ENCODE measurements around the gene ITIH6.

Gene ITIH6

GRCh38 chrX:54710920-54711319 lies 87.1 kb downstream of the ITIH6 start:
- DNase-seq (ENCODE audit: low spot score): no peak

DNA sequence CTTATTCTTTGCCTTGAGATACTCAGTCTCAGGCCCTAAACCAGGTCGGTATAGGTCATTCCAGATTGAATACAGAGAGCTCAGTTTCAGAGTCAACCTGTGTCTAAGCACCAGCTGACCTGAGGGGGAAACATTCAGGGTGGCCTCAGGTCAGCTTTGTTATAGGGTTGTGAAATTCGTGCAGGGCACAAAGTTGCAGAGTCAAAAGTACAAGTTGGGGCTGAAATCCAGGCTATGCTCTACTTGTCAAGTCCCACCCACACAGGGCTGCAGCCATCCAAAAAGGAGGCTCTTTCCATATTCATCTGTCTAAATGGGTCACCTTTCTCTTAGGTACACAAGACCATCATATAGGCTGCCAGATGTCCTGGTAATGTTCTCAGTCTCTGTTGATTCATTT lies 89.7 kb downstream of the ITIH6 start:
- no peak for DNase-seq (ENCODE audit: low spot score)
